WI38 (cell line): ENCODE measurements around the gene THAP6.

Experiments used
- H3K4me3 ChIP-seq: 2 replicates; pipeline ENCODE4 v1.5.1; 2011; ENCODE audit warnings: low read depth, mild to moderate bottlenecking, control low read depth, low read length
- TF ChIP-seq, protein P1 (sequence below): IDR thresholded peaks from 2 replicates; pipeline ENCODE4 v1.5.1; 2012; ENCODE audit warnings: low read depth, mild to moderate bottlenecking, control low read depth, low read length

The THAP6 gene

DNA sequence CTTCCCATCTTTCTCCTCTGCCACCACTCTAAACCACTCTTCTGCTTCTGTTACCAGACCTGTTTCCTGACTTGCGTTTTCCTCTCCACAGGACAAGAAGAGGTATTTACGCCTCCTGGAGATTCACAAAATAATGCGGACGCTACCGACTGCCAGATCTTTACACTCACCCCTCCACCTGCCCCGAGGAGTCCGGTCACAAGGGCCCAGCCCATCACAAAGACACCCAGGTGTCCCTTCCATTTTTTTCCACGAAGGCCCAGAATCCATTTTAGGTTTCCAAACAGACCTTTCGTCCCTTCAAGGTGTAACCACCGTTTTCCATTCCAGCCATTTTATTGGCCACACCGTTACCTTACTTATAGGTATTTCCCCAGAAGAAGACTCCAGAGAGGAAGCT lies 49.8 kb downstream of the THAP6 start:
- TF ChIP-seq, protein P1, sequence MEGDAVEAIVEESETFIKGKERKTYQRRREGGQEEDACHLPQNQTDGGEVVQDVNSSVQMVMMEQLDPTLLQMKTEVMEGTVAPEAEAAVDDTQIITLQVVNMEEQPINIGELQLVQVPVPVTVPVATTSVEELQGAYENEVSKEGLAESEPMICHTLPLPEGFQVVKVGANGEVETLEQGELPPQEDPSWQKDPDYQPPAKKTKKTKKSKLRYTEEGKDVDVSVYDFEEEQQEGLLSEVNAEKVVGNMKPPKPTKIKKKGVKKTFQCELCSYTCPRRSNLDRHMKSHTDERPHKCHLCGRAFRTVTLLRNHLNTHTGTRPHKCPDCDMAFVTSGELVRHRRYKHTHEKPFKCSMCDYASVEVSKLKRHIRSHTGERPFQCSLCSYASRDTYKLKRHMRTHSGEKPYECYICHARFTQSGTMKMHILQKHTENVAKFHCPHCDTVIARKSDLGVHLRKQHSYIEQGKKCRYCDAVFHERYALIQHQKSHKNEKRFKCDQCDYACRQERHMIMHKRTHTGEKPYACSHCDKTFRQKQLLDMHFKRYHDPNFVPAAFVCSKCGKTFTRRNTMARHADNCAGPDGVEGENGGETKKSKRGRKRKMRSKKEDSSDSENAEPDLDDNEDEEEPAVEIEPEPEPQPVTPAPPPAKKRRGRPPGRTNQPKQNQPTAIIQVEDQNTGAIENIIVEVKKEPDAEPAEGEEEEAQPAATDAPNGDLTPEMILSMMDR = no peak

DNA sequence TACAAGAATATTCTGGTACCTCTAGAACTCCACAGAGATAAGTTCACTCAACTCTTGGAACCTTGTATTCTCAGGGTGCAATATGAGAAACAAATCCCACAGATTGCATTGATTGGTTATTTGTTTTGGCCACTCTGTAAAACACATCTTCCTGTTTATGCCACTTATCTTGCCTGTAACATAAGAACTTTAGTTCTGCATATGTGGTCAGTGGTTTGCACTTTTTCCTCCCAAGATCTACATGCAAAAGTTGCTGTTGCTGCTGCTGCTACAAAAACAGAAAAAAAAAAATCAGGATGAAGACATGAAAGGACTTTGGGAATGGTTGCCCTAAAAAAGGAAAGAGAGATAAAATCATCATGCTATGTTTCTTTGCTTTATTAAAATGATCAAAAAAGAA lies 51.2 kb downstream of the THAP6 start:
- TF ChIP-seq, protein P1 = no peak
- H3K4me3 ChIP-seq = no peak overlapping the region

More for the DNA sequence above, 49.8 kb downstream of the THAP6 start:
- no peak overlapping the region for H3K4me3 ChIP-seq

DNA sequence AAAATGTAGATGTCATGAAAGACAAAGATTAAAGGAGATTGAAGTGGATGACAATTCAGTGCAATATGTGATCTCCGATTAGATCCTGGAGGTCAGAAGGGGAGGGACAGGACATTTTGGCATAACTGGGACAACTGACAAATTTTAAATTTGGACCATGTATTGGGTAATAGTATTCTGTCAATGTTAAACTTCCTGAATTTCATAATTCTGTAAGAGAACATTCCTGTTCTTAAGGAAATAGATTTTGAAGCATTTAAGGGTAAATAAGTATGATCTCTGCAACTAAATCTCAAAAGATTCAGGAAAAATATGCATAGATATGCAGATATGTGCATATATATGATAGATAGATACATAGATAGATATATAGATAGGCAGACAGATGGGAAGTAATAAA lies 52.6 kb downstream of the THAP6 start:
- H3K4me3 ChIP-seq = no peak overlapping the region
- TF ChIP-seq, protein P1 = no peak

DNA sequence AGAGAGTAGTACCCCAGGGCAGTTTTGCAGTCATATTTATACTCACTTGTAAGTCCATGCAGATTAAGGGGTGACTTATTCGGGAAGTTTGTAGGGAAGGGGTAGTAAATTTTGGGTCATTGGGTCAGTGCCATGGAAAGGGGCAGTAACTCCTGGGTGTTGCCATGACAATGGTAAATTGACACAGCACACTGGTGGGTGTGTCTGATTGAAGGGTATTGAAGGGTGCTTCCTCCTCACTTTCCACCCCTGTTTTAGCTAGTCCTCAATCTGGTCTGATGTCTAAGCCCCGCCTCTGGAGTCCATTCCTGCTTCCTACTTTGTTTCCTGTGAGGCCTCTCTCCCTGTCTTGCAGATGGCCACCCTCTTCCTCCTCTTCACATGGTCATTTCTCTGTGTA lies 53.5 kb downstream of the THAP6 start:
- TF ChIP-seq, protein P1 = no peak
- no peak overlapping the region for H3K4me3 ChIP-seq
